ENCODE measurements around the gene EIF4G1.

The EIF4G1 gene

GRCh38 chr3:184372911-184373310 lies 58.5 kb downstream of the EIF4G1 start:
- DNase-seq: no peak

DNA sequence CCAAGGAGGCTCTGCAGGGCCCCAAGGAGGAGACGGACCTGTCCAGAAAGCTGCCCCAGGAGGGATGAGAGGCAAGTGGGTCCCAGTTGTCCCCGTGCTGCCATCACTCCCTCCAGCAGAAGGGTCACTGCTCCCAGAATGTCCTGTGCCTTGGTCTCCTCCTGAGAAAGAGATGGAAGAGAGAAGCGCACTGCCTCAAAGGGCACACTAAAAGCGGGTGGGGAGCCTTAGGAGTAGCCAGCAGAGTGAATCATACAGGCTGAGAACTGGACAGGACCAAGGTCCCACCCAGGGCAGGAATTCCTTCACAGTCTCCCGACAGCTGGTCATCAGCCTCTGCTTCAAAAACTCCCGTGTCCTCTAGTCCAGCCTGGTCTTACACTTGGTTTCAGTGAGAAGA lies 59.0 kb downstream of the EIF4G1 start:
- no peak for DNase-seq

DNA sequence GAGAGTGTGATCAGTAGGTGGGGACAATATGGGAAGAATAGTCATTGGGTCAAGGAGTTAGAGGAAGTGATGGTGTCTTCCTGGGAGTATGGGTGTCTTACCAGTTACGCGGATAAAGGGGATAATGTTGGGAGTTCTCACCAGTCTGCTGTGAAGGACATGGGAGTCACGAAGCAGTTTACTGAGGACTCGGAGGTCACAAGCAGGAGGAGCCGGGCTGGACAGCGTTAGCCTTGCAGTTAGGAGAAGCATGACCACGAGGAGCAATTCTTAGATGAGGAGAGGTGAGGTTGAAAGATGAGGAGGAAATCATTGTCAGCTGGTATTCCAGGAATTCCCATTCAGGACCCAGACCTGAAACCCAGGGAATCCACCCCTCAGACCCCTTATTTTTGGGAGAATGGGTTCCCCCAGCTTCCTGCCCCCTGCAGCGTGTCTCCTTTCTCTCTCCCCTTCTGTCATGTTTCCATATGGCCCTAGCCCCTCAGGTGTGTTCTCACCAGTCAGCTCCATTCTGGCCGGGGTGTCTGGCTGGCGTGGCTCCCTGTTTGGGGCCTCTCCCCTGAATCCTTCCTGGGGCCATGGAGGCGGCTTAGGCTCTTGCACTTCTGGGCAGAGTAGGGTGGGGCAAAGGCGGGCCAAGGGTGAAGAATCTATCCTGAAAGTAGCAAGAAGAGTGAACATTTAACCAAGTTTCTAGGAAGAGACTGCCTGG lies 61.5 kb downstream of the EIF4G1 start:
- DNase-seq: no peak

DNA sequence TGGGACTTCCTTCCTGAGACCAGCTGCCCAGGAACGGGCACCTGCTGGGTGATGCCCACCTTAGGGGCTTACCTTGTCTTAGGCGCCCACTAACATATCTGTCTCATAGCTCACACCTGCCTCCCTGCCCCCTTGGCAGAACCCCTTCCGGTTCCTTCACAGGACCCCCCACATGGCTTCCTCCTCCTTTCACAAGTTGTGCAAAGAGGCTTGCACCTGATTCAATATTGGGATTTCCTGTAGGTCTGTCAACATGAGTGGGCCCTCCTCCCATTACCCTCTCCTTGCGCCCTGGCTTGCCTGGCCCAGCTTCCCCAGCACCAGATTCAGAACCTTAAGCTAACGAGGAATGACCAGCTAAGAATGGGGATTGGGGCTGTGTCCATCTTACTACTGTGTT lies 63.0 kb downstream of the EIF4G1 start:
- no peak for DNase-seq

DNA sequence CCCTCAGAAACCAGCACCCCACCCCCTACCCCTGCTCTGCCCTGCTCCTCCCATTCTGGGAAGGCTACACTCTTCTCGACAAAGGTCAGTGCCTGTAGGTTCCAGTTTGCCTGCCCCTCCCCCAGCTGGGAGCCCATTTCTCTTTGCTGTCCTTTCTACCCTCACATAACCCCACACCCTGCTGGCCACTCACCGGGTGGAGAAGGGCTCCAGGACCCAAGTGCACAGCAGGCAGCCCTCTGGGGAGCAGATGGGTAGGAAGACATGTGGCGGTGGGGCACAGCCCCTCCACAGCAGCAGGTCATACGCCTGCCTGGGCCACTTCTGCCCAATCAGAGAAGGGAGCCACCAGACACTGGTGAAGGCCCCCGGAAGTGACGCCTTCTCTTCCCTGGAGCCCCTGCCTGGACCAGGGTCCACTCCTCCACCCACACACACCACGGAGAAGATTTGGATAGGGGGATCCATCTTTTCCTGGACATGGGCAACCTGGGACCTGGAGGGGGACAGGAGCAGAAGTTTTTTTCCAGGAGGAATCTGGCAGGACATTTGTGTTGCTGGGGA lies 63.6 kb downstream of the EIF4G1 start, which contains the start of gene THPO:
Gene THPO, minus strand, starts transcription at position 326 of the 564 bp plus-strand sequence. CDS start 1,948 bp downstream, outside the sequence.
- no peak for DNase-seq

GRCh38 chr3:184378651-184379357 lies 64.4 kb downstream of the EIF4G1 start:
- DNase-seq: no peak

- DNase-seq: no peak
Measured at GRCh38 chr3:184379358-184380184, 65.2 kb downstream of the EIF4G1 start, which contains the start of gene CHRD. Gene CHRD (plus strand): TSS chr3:184380054. CDS start chr3:184380319, 265 bp downstream.

GRCh38 chr3:184380185-184380626 lies 65.8 kb downstream of the EIF4G1 start:
- no peak for DNase-seq

- DNase-seq: no peak
Measured at GRCh38 chr3:184380627-184381260, 66.3 kb downstream of the EIF4G1 start.

DNA sequence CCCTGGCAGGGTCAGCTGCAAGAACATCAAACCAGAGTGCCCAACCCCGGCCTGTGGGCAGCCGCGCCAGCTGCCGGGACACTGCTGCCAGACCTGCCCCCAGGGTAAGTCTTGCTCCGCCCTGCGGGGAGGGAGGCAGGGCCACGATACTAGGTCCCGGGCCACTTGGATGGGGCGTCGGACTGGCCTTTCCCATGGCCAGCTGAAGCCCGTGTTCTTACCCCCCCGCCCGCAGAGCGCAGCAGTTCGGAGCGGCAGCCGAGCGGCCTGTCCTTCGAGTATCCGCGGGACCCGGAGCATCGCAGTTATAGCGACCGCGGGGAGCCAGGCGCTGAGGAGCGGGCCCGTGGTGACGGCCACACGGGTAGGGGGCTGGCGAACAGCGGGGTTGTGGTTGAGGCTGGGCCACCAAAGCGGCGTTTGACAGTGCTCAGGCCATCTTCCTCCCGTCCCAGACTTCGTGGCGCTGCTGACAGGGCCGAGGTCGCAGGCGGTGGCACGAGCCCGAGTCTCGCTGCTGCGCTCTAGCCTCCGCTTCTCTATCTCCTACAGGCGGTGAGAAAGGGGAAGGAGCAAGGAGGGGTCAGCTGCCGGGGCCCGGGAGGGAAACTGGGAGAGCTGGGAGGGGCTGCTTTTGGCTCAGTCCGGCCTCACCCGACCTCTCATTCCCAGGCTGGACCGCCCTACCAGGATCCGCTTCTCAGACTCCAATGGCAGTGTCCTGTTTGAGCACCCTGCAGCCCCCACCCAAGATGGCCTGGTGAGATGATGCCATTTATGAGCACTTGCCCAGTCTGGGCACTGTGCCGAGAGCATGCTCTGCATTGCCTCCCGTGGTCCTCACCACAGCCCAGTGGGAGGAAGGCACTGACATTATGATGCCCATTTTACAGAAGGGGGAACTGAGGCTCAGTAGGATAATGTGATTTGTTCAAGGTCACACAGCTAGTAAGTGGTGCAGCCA lies 67.1 kb downstream of the EIF4G1 start:
- no peak for DNase-seq

DNA sequence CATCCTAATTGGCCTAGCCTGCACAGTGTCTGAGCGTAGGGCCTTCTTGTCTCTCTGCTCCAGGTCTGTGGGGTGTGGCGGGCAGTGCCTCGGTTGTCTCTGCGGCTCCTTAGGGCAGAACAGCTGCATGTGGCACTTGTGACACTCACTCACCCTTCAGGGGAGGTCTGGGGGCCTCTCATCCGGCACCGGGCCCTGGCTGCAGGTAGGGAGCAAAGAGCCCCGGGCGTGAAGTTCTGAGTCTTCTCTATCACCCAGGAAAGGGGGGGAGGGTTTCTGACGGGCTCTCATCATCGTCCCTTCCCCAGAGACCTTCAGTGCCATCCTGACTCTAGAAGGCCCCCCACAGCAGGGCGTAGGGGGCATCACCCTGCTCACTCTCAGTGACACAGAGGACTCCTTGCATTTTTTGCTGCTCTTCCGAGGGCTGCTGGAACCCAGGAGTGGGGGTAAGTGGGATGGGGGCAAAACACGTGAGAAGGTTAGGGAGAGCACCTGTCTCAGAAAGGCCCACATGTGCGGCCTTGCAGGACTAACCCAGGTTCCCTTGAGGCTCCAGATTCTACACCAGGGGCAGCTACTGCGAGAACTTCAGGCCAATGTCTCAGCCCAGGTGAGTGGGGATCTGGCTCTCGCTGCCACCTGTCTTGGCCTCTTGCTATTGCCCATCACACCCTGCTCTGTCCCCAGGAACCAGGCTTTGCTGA lies 68.1 kb downstream of the EIF4G1 start:
- no peak for DNase-seq

GRCh38 chr3:184383033-184383740 lies 68.8 kb downstream of the EIF4G1 start:
- DNase-seq: no peak

GRCh38 chr3:184384342-184384741 lies 69.9 kb downstream of the EIF4G1 start:
- DNase-seq: no peak
